Stimulated activated CD8-positive, alpha-beta memory T cell treated with anti-CD3 and anti-CD28 coated beads, Interleukin-4, amount 100 ng/mL, for 24 hours (primary cell): ENCODE data around the gene OGFOD3.
"Not testable (repeated sequence)": the region's sequence is repeated elsewhere in the genome, so short reads cannot be mapped to it uniquely, and the experiment has no call there.

ENCODE experiments used
- DNase-seq: peaks from one replicate; pipeline ENCODE4 v3.0.0-alpha.2; 2020; ENCODE audit warnings: low read depth

The OGFOD3 gene

GRCh38 chr17:82386881-82387704 lies 31.3 kb downstream of the OGFOD3 start:
- DNase-seq, result no peak

GRCh38 chr17:82386255-82386831 lies 32.0 kb downstream of the OGFOD3 start:
- no peak for DNase-seq

DNA sequence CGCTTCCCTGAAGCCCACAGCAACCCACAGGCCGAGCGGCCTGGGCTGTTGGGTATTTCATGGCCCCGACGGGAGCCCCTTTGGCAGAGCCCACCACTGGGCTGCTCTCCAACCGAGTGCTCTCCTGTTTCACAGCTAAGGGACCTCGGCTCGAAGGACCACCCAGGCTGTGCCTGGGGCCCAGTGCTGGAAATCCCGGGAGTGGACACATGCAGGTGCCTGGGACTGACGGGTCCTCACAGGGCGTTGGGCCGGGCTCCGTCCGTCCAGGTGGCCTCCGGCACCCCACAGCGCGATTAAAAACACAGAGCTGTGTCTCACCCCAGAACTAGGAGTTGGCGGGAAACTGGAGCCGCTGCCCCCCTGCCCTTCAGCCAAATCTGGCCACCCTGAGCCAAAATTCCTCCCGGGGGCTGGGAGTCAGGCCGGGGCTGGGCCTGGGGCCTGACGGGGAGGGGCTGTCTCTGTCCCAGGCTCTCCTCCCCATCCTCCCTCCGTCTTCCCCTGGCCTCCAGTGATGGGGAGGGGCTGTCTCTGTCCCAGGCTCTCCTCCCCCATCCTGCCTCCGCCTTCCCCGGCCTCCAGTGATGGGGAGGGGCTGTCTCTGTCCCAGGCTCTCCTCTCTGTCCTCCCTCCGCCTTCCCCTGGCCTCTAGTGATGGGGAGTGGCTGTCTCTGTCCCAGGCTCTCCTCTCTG lies 32.7 kb downstream of the OGFOD3 start:
- DNase-seq, result no peak

DNA sequence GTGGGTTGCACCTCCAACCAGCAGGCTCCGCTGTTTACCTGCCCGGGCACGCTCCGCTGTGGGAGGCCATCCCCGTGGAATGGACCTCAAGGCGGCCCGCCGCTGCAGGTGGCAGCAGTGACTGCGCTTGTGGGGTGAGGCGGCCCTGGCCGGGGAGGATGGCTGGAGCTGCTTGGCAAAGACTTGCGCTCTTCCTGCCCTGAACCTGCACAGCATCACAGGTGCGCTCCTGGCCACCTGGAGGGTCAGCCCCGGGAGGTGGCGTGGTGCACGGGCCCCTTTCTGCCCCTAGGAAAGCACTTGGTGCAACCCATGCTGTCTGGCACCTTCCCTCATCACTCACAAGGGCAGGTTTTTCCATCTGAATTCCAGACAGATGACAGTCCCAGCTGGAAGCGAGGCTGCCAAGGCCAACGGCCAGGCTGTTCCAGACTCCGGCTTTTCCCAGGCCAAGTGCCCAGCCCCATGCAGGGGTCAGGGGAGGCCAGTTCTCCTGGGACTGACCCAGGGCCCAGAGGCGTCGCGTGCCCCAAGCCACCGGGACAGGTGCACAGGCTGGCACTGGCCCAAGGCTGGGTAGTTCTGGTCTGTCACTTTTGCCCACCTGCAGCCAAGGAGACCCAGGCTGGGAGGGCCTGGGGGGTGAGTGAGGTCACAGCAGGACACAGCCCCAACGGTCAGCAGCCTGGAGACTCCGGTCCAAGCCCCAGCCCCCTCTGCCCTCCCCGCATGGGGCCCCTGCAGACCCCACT lies 33.5 kb downstream of the OGFOD3 start:
- DNase-seq, result no peak

DNA sequence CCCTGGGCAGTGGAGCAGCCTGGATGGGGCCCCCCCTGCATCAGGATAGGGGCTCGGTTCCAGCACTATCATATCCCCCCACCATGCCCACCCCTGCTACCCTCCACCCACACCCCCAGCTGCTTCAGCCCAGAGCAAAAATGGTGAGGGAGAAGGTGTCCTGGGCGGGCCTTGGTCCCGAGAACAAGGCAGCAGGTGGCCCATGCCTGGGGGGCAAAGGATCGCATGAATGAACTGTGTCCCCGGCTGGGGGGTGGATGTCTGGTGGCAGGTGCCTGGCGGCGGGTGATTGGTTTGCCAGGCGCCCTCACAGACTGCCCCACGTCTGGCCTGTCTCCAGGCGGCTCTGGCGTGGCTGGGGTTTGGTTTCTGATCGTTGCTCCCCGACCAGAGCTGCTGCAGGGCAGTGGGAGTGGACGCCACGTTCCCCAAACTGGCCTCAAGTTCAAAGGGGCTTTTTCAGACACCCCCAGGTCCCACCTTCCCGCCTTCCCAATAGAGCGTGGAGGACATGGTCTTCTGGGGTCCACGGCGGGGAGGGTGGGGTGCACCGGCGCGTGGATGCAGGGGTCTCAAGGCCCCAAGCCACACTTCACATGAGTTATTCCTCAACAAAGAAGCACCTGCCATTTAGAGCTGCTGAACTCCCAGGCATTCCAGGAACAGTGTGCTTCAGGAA lies 34.2 kb downstream of the OGFOD3 start:
- no peak for DNase-seq

GRCh38 chr17:82383411-82383810 lies 35.0 kb downstream of the OGFOD3 start:
- DNase-seq, result no peak

DNA sequence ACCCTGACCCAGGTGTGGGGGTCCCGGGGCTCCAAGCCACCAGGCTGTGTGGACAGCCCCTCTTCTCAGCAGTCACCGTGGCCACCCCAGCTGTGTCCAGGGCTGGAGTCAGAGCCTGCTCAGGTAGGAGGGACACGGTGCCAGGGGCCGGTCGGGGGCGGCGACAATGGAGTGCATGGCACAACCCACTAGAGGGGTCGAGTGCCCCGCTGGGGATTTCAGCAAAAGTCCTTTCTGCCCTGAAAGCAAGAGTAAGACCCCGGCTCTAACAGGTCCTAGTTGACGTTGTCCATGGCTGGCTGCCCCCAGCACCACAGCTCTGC lies 35.5 kb downstream of the OGFOD3 start:
- DNase-seq, result no peak

DNA sequence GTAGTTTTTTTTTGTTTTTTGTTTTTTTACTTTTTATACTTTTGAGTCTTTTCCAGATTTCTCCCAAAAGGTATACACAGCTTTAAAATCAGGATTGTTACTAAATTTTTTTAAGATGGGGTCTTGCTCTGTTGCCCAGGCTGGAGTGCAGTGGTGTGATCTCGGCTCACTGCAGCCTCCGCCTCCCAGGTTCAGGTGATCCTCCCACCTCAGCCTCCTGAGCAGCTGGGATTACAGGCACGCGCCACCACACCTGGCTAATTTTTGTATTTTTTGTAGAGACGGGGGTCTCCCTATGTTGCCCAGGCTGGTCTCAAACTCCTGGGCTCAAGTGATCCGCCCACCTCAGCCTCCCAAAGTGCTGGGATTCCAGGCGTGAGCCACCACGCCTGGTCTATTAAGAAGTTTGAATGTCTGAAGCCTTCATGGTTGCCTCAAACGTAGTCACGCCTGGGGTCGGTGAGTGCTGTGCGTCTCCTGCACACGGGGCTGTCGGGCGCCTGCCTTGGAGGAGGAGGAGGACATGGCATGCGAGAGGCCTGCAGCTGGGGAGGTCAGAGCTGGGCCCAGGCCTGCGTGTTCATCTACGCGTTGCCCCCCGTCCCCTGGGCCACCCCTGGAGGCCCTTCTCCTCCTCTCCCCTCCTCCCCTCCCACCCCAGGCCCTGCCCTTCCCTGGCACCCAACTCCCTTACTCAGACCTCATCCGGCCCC lies 36.0 kb downstream of the OGFOD3 start:
- DNase-seq, result not testable (repeated sequence)

- not testable (repeated sequence) for DNase-seq
Measured at GRCh38 chr17:82381703-82382009, 36.7 kb downstream of the OGFOD3 start.

GRCh38 chr17:82380860-82381702 lies 37.3 kb downstream of the OGFOD3 start:
- DNase-seq, result no peak

- DNase-seq, result no peak
Measured at GRCh38 chr17:82378741-82379021, 39.7 kb downstream of the OGFOD3 start.

- no peak for DNase-seq
Measured at GRCh38 chr17:82377924-82378740, 40.3 kb downstream of the OGFOD3 start.

- not testable (repeated sequence) for DNase-seq
Measured at GRCh38 chr17:82377294-82377693, 41.1 kb downstream of the OGFOD3 start.

DNA sequence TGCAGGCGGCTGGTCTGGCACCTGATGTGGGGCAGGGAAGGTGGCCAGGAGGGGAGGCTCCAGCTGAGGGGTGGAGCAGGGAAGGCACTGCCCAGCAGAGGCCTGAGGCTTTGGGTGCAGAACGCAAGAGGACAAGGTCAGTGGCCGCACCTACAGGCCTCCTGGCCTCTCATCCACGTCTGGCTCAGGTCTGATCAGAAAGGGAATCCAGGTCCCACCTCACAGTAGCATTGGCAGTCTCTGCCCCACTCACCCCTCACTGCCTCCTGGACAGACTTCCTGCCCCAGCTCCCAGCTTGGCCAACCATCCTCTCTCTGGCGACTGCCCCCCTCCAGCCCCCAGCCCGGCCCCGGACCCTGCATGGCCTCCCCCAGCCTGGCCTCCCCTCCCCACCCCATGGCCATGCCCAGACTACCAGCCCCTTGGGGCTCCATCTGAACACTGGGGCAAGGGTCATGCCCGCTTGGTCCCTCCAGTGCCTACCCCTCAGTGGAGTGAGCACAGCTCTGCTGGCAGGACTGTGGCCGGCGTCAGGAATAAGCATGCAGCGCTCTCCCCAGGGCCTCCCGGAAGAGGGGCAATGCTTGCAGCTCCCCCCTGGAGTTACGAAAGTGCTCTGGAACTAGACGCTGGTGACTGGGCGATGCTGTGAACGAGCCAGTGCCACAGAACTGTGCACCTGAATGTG lies 42.2 kb downstream of the OGFOD3 start:
- no peak for DNase-seq

GRCh38 chr17:82375359-82376041 lies 42.9 kb downstream of the OGFOD3 start:
- DNase-seq, result no peak

GRCh38 chr17:82374626-82375331 lies 43.6 kb downstream of the OGFOD3 start:
- DNase-seq, result no peak

GRCh38 chr17:82373731-82374625 lies 44.4 kb downstream of the OGFOD3 start:
- no peak for DNase-seq
